HepG2 (cell line): Measurements from ENCODE around the gene DLG2. TPM values are rescaled to one million over a fixed set of nuclear protein-coding genes. Genes with fewer than 3 reads are reported as not detected.

ENCODE experiments used
- ATAC-seq: fragments of 200-7000 bp; cut with Tn5 transposase; 3 replicates; pipeline ENCODE4 v1.9.1; 2020; ENCODE audit warnings: mild to moderate bottlenecking, moderate library complexity
- BruUV-seq: library from RNA; stranded (reverse); fragments of 400-500 nt; replicated peaks from 2 replicates; lab custom pipeline; 2021; lab: Mats Ljungman, UMichigan
- CTCF ChIA-PET: fragments of 300-600 bp; formaldehyde crosslinking; extraction: SDS; loops from one replicate; lab custom pipeline; 2021; ENCODE audit warnings: low total read pairs, inconsistent platforms, low intra/inter-chr PET ratio; lab: Yijun Ruan, JAX
- POLR2A ChIA-PET: fragments of 350-600 bp; sonication (Branson Sonifier 250); formaldehyde crosslinking; loops from one replicate; lab custom pipeline; 2020; ENCODE audit warnings: antibody characterized with exemption, inconsistent platforms; lab: Yijun Ruan, JAX
- DNase-seq: peaks from one replicate; pipeline ENCODE4 v3.0.0-alpha.2; 2015; ENCODE audit warnings: low spot score
- FAIRE-seq: peaks from 3 replicates; lab custom pipeline; 2011; peaks lifted over from hg19 to GRCh38; lab: Jason Lieb, UNC
- H2AFZ ChIP-seq: one replicate; pipeline ENCODE4 v1.6.1; 2011; ENCODE audit warnings: low read length, inconsistent platforms
- H3K27ac ChIP-seq: fragments of 300-600 bp; 3 replicates; pipeline ENCODE4 v1.8.0; 2011; ENCODE audit warnings: mixed run types, mild to moderate bottlenecking, mixed read lengths, low read length, inconsistent platforms; ENCODE audit not compliant: insufficient read depth; ENCODE audit errors: extremely low read length
- H3K27me3 ChIP-seq, 2 experiments: fragments of 200-600 bp in 1 of 2; 2 replicates in 1 of 2; 3 replicates in 1 of 2; pipeline versions ENCODE4 v1.6.0 to v1.8.0; 2011; ENCODE audit warnings: low read length in 2 of 2, mild to moderate bottlenecking in 2 of 2, moderate library complexity in 2 of 2, inconsistent platforms in 1 of 2; ENCODE audit not compliant: insufficient read depth in 2 of 2, control insufficient read depth in 1 of 2
- H3K36me3 ChIP-seq, 2 experiments: fragments of 200-600 bp in 1 of 2; replicated peaks in 1 of 2; 2 replicates in 1 of 2; 3 replicates in 1 of 2; pipeline versions ENCODE4 v1.5.1 to v1.8.0; 2011; ENCODE audit warnings: low read length in 2 of 2, inconsistent platforms in 1 of 2; ENCODE audit not compliant: insufficient read depth in 2 of 2, control insufficient read depth in 1 of 2
- H3K4me1 ChIP-seq: 2 replicates; pipeline ENCODE4 v1.5.1; 2012; ENCODE audit warnings: low read length, inconsistent platforms; ENCODE audit not compliant: insufficient read depth
- H3K4me2 ChIP-seq: 2 replicates; pipeline ENCODE4 v1.6.0; 2011; ENCODE audit warnings: low read depth, low read length, inconsistent platforms
- H3K4me3 ChIP-seq, 3 experiments: fragments of 200-600 bp in 1 of 3; sonication (generic), shearing (Covaris generic) in 1 of 3; replicated peaks in 1 of 3; 2 replicates each; pipeline ENCODE4 v1.5.1; 2011 to 2016; ENCODE audit warnings: low read length in 3 of 3, inconsistent platforms in 2 of 3, low read depth in 2 of 3, mild to moderate bottlenecking in 2 of 3, control low read depth in 1 of 3, mixed read lengths in 1 of 3; ENCODE audit not compliant: insufficient read depth in 1 of 3
- H3K79me2 ChIP-seq: one replicate; pipeline ENCODE4 v1.6.1; 2011; ENCODE audit warnings: low read length, inconsistent platforms; ENCODE audit not compliant: insufficient read depth
- H3K9ac ChIP-seq: 2 replicates; pipeline ENCODE4 v1.6.0; 2011; ENCODE audit warnings: mild to moderate bottlenecking, low read depth, low read length, inconsistent platforms; ENCODE audit not compliant: insufficient read depth
- H3K9me3 ChIP-seq: 2 replicates; pipeline ENCODE4 v1.5.1; 2012; ENCODE audit warnings: mild to moderate bottlenecking, low read length
- H4K20me1 ChIP-seq: 2 replicates; pipeline ENCODE4 v1.6.0; 2011; ENCODE audit warnings: inconsistent platforms, mild to moderate bottlenecking, low read length, moderate library complexity; ENCODE audit not compliant: insufficient read depth
- BCL3 ChIP-seq: sonication (generic); formaldehyde crosslinking; IDR thresholded peaks from 2 replicates; pipeline ENCODE4 v1.5.1; 2020; ENCODE audit warnings: mild to moderate bottlenecking, missing genetic modification reagents, moderate library complexity
- CREB3 ChIP-seq: sonication (generic); formaldehyde crosslinking; IDR thresholded peaks from 2 replicates; pipeline ENCODE4 v1.5.0; 2020; ENCODE audit warnings: missing genetic modification reagents
- DMTF1 ChIP-seq: sonication (generic); formaldehyde crosslinking; IDR thresholded peaks from 2 replicates; pipeline ENCODE4 v1.4.0; 2020; ENCODE audit warnings: mild to moderate bottlenecking, missing genetic modification reagents
- ELF4 ChIP-seq: sonication (generic); formaldehyde crosslinking; IDR thresholded peaks from 2 replicates; pipeline ENCODE4 v1.5.0; 2020; ENCODE audit warnings: missing genetic modification reagents, mild to moderate bottlenecking, moderate library complexity, borderline replicate concordance
- FOSL2 ChIP-seq: sonication (generic); formaldehyde crosslinking; IDR thresholded peaks from 2 replicates; pipeline ENCODE4 v1.4.0; 2020; ENCODE audit warnings: missing genetic modification reagents
- KDM6A ChIP-seq: IDR thresholded peaks from 2 replicates; pipeline ENCODE4 v1.6.1; 2016; ENCODE audit warnings: low read depth
- KLF15 ChIP-seq: sonication (generic); formaldehyde crosslinking; IDR thresholded peaks from 2 replicates; pipeline ENCODE4 v1.8.1; 2023; ENCODE audit warnings: borderline replicate concordance, mild to moderate bottlenecking, inconsistent platforms, missing genetic modification reagents, mixed read lengths
- PITX1 ChIP-seq: sonication (generic); formaldehyde crosslinking; IDR thresholded peaks from 2 replicates; pipeline ENCODE4 v1.5.1; 2020; ENCODE audit warnings: mild to moderate bottlenecking, missing genetic modification reagents
- ZFY ChIP-seq: sonication (generic); formaldehyde crosslinking; IDR thresholded peaks from 2 replicates; pipeline ENCODE4 v1.4.0; 2020; ENCODE audit warnings: missing genetic modification reagents
- ZNF263 ChIP-seq: sonication (generic); formaldehyde crosslinking; IDR thresholded peaks from 2 replicates; pipeline ENCODE4 v1.4.0; 2020; ENCODE audit warnings: missing genetic modification reagents
- ZNF33A ChIP-seq: sonication (generic); formaldehyde crosslinking; IDR thresholded peaks from 2 replicates; pipeline ENCODE4 v1.5.1; 2020; ENCODE audit warnings: missing genetic modification reagents, mild to moderate bottlenecking, moderate library complexity, borderline replicate concordance
- in situ Hi-C: cut with HindIII; loops from 2 replicates; pipeline ENCODE4 v1.10.0; 2017; ENCODE audit warnings: low pct_unique_long_range_greater_than_20kb; ENCODE audit not compliant: extremely low pct_ligation_motif_present
- intact Hi-C: fragments of 100-400 bp; cut with micrococcal nuclease; formaldehyde crosslinking; loops from one replicate; pipeline ENCODE4 v1.10.0; 2022; ENCODE audit not compliant: unreplicated experiment
- polyA plus RNA-seq, 8 experiments: library from polyadenylated mRNA; depleted of rRNA in 3 of 8; stranded (reverse) in 7 of 8; unstranded in 1 of 8; fragments of >200 nt; fragmentation: Illumina TruSeq in 4 of 8; extraction: Trizol in 4 of 8; gene quantifications; 2 replicates each; pipeline versions ENCODE4 v1.2.1 to v1.2.3, GENCODE V29; 2011 to 2016; ENCODE audit warnings: low read depth in 4 of 8, missing spikeins in 1 of 8, mixed read lengths in 1 of 8; ENCODE audit not compliant: insufficient read depth in 1 of 8
- total RNA-seq, 5 experiments: library from RNA; depleted of rRNA; stranded (reverse); fragments of >200 nt; fragmentation: Illumina TruSeq; extraction: Trizol; gene quantifications; 2 replicates each; pipeline ENCODE4 v1.2.3, GENCODE V29; 2016; ENCODE audit warnings: low read depth in 1 of 5

DLG2 gene
- total and polyA plus RNA-seq, 2 of the 13 experiments (the other 11 are each of a cell fraction or from before 2014, with no cell fraction given) = 0.46 to 1.0 TPM

DNA sequence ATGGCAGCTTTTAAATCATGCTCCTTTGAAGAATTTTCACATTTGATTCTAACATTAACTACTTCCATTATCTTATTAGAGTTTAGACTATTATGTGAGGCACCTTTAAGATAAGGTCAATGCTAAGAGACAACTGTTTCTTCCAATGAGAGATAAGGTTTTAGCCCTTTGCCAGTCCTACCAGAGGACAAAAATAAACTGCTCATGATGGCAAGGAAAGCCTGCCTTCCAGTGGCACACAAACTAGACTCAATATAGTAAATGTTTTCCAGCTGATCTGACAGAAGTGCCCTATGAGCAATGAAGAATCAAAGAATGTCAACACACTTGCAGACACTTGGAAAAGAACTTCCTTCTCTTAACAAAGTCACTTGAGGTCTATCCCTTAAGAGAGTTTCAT lies 1188.6 kb downstream of the DLG2 start:
- Histone ChIP-seq H4K20me1 (no peaks in the 10 kb centered on the region), H3K79me2 (no peaks in the 10 kb centered on the region), H3K4me1 (no peaks in the 10 kb centered on the region), H2AFZ (no peak overlapping the region), H3K9ac (no peak overlapping the region), H3K9me3 (no peaks in the 10 kb centered on the region), H3K4me3 (no peak overlapping the region), H3K27me3 (no peaks in the 10 kb centered on the region), H3K27ac (no peak overlapping the region), H3K4me2 (no peak overlapping the region), H3K36me3 (no peaks in the 10 kb centered on the region)
- ATAC-seq (no peak), DNase-seq (no peak), FAIRE-seq (no peak)
- CTCF ChIA-PET = no interaction called here
- POLR2A ChIA-PET = no interaction called here
- in situ Hi-C loops (no loop called here), intact Hi-C loops (no loop called here)
- BruUV-seq = no TSS peak
- TF ChIP-seq ZNF263 (CRISPR knock-in tag) (no peak), KDM6A (CRISPR knock-in tag) (no peak), ZNF33A (no peak), CREB3 (no peak), ELF4 (CRISPR knock-in tag) (no peak), KLF15 (CRISPR knock-in tag) (no peak), ZFY (no peak), FOSL2 (CRISPR knock-in tag) (no peak), PITX1 (CRISPR knock-in tag) (no peak), DMTF1 (CRISPR knock-in tag) (no peak), BCL3 (CRISPR knock-in tag) (no peak)
